GM21367 (cell line): ENCODE measurements around the gene LCORL.
"Not testable (repeated sequence)": the region's sequence is repeated elsewhere in the genome, so short reads cannot be mapped to it uniquely, and the experiment has no call there.

Experiments used
- ATAC-seq: cut with Tn5 transposase; IDR thresholded peaks from one replicate; pipeline ENCODE4 v1.9.1; 2021; ENCODE audit not compliant: unreplicated experiment

LCORL gene

GRCh38 chr4:18020671-18021469, 685 bp downstream of the LCORL start:
- peak; percentile 10 for ATAC-seq

GRCh38 chr4:18020145-18020670, 1.3 kb downstream of the LCORL start:
- no peak for ATAC-seq

GRCh38 chr4:18014269-18014668, 7.3 kb downstream of the LCORL start:
- no peak for ATAC-seq

- no peak for ATAC-seq
These were observed 8.6 kb downstream of the LCORL start for GRCh38 chr4:18012807-18013462.

DNA sequence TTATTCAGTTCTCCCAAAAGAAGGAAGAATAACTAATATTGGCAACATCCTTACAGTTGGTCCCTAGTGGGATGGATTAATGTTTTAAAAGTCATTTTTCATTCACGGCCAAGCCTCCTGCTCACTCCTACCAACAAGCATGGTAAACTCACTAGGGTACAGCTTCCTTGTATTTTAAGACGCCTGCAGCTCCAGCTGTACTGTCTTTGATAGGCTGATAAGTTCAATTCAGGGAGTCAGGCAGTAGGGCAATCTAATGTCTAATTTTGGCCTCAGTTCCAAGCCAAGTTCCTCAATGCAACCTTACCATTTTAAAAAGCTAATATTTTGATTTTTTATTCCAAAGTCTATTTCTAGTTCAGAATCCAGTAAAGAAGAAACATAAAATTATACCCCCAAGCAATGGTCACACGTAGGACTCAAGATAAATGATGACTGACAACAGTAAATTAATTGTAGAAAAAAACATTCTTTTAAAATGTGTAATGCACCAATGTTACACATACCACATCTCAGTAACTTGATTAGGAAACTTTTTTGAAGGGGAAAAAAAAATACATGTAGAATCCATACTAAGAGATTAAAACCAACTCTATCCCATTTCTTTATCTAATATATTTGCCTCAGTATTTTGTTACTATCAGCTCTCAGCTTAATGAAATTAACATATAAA, 9.3 kb downstream of the LCORL start:
- ATAC-seq, result no peak

DNA sequence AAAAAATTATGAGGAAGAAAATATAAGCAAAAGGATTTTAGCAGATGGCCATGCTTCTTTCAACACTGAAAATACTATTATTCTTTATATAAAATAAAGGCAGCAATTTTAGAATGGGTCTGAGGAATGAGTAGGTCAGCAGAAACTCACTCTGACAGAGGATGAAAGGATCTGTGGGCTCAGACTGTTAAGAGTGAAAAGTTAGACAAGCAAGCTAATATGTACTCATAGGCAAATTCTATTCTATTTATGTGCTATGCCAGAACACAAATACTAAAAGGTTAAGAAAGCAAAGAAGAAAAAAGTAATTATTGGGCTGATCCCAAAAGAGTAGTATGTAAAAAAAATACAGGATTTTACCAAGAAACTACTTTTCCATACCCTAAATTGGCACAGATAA, 13.9 kb downstream of the LCORL start:
- no peak for ATAC-seq

- ATAC-seq, result not testable (repeated sequence)
These were observed 15.1 kb downstream of the LCORL start for GRCh38 chr4:18006432-18006831.

DNA sequence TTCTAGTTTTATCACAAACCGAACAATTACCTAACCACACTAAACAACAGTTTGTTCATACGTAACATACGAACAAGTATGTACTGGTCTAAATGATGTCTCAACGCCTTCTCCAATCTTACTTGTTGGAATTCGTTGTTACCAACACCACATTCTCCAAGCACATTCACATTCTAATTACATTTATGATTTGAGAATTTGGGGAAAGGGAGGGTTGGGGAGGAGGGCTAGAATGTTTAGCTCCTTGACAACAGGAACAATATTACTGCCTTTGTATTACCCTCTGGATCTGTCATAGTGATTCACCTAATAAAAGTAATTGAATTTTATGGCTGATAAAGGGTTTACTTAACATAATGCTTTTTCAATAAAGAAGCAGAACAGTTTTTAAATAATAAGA, 24.4 kb downstream of the LCORL start:
- no peak for ATAC-seq

DNA sequence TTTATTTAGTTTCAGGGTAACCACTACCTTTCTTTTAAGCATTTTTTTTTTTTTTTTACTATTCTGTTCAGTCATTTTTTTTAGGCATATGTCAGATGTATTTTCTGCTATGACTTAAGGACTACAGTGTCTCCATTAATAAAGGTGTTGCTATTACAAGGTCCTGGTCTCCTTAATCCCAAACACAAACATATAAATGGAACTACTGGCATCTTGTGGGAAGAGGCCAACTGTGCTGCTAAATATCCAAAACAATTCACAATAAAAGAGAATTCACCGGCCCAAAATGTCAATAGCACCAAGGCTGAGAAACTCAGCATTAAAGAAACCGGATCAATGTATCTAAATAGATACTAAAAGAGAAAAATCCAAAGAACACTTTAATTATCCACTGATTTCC, 26.4 kb downstream of the LCORL start:
- ATAC-seq, result no peak

- ATAC-seq, result no peak
These were observed 35.7 kb downstream of the LCORL start for GRCh38 chr4:17985832-17986231.

DNA sequence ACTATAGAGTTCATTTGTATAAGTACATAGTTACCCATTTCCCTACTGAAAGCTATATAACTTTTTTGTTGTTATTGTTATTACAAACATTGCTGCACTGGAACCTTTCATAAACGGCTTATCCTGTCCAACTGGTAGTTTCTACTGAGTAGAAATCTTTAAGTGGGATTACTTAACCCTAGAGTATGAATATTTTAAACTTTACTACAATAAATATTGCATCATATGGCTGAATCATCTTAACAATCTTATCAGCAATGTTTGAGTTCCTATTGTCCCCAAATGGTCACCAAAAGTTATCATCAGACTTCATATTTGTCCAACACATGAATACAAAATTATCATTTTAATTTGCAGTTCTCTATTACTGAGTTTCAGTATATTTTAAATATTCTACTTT, 40.5 kb downstream of the LCORL start:
- no peak for ATAC-seq

GRCh38 chr4:17968721-17969120, 52.8 kb downstream of the LCORL start:
- ATAC-seq, result no peak

- ATAC-seq, result no peak
These were observed 54.5 kb downstream of the LCORL start for GRCh38 chr4:17967078-17967477.

DNA sequence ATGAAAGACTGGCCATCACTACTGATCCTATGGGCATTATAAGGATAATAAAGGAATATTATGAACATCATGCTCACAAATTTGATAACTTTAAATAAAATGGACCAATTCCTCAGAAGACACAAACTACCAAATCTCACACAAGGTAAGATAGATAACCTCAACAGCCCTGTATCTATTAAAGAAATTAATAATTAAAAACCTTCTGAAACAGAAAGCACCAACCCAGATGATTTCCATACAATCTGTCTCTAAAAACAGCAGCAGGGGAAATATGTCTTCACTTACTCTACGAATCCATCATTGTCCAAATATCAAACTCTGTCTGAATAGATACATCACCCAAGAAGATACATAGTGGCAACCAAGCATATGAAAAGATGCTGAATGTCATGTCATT, 55.2 kb downstream of the LCORL start:
- no peak for ATAC-seq

DNA sequence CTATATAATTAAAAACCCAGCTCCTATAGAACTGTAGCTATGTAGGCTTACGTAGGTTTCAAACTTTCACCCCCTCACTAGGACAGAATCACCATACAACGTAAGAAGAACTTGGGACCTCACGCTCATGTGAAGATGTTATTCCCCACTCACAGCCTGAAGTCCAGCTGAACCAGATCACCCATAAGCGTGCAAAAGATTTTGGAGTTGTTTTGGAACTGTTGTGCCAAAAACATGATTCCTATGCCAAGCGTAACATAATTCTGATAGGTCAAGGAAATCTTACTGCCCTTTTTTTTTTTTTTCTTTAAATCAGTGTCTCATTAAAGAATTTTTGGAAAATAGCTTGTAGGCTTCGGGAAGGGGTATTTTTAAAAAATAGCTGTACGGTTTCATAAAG, 57.0 kb downstream of the LCORL start:
- no peak for ATAC-seq

DNA sequence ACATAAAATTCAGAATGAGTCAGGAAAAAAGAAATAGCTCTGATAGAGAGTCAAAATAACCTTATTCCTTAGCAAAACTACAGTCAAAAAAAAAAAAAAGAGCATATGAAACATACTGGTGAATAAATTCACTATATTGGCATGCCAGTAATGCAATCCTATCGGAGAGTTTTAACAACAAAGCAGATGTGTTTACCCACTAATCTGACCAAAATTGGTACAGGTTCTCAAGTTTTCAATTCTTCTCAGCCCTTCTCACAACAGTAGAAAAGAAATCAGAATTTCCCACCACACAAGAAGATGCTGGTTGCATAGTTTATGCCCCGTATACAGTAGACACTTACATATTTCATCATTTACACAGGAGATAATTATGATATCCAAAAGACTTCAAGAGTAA, 59.4 kb downstream of the LCORL start:
- ATAC-seq, result no peak

DNA sequence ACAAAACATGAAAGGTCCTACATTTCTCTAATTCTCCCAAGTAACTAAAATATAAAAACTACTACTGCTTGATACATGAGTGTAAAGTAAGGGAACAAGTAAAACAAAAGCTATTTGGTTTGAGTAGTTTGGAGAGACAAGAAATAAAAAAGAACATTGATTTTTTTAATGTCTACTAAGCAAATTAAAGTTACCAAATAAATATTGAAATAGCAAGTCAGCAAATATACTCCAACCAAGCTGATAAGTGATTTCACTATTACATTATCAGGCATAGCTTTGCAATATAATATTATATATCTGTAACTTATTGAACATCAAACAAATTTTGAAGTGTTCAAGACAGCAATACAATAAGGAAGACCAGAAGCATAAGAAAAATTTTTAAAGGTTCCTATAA, 60.3 kb downstream of the LCORL start:
- no peak for ATAC-seq

DNA sequence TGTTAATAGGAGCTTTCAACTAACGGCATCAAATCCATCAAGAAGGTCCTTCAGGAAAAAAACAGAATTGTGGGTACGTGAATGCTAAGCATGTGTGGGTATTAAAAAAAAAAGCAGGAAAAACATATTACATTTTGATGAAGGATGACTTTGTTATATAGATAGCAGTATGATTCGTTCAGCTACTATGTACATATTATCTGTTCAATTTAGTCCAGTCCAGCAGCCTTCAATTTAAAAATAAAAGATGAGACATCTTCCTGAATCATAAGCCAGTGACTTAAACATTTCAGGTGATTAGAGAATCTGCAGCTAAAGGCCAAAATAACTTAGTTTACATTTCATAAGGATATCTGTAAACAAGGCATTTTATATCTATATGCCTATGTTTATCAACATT, 63.4 kb downstream of the LCORL start:
- ATAC-seq, result no peak

- ATAC-seq, result no peak
These were observed 63.9 kb downstream of the LCORL start for GRCh38 chr4:17957688-17958087.

DNA sequence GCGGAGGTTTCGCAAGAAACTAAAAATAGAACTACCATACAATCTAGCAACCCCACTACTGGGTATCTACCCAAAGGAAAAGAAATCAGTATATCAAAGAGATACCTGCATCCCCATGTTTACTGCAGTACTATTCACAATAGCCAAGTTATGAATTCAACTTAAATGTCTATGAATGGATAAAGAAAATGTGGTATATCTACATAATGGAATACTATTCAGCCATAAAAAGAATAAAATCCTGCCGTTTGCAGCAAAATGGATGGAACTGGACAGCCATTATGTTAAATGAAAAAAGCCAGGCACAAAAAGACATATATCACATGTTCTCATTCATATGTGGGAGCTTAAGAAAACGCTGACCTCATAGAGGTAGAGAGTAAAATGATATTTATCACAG, 65.3 kb downstream of the LCORL start:
- ATAC-seq, result no peak

DNA sequence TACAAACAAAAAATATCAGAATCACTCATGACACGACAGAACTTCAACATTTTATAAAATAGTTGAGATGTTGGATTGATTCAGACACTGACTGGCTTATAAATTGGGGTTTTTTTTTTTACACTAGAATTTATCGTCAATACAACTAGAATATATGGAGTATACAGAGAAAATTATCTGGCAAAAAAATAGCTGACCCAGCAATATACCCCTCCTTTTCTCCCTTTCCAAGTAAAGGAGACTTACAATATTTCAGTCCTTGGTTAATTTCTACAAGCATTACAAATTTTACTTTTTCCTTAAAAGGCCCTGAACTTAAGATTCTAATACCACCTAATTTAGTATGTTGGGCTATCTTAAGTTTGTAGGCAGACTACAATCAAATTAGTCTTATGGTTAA, 76.3 kb downstream of the LCORL start:
- no peak for ATAC-seq

DNA sequence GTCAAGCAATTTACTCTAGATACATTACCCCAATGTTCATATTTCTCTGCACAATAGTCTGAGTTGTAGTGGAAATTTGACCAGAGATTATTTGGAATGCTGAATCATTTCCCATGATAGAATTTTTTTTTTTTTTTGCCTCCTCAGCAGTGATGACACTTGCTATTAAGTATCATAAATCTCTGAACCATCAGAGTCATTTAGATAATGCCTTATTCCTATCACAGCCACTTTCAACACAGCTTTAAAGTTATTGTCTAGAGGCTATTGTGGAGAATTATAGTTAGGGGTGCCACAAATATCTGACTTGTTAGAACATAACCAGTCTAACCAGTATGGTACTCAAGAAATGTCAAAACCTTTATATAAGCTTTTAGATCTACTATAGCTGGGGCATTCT, 79.8 kb downstream of the LCORL start:
- ATAC-seq, result no peak
